ENCODE measurements around the gene NEDD8. TPM values are rescaled to one million over a fixed set of nuclear protein-coding genes. Genes with fewer than 3 reads are reported as not detected.
"Not testable (repeated sequence)": the region's sequence is repeated elsewhere in the genome, so short reads cannot be mapped to it uniquely, and the experiment has no call there.

The NEDD8 gene
- total and polyA plus RNA-seq, 5 donors: 167 to 302 (median 184) TPM

DNA sequence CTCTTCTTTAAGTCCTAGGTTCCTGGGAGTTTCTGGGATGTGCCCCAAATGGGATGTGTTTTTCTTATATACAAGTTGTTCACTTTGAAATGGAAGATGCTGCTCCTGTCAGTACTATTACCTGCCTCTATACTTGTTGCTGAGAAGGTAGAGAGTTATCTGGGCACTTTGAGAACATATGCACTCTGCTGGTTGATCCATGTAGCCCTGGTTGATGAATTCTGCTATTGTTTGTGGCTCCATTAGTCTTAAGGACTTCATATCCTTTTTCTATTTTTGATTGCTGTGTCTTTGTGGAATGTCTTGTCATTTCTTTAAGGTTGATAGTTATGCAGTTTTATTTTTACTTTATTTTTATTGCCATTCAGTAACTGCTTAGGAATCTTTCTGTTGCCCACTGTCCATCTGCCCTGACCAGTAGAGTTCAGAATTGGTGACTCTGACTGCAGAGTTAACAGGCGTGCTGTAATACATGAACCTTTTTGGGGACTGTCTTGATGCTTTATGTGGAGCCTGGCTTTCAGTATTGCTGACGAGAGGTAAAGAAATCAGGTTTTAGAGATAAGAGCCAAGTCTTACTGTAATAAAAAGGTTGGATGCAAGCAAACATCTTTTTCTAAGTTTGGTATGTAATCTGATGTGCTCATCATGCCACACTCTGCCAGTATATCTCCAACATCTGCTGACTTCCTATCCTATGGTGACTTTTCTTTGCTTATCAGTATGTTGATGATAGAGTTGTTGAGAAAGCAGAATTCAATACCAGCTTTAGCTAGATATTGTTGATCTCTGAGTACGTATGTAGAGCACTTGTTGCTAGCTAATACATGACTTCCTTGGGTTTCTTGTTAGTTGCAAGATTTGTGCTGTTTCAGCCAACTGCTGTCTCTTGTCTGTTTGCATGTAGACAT lies 2.2 kb upstream of the NEDD8 start:
- intact Hi-C loops (cut with DNase I): no loop called here

GRCh38 chr14:24233538-24233866 lies 1.3 kb upstream of the NEDD8 start:
- H3K27me3 ChIP-seq (ENCODE audit: control insufficient read depth, insufficient read depth): no peaks in the 10 kb centered on the region
- H3K27ac ChIP-seq (ENCODE audit: low read length): peak overlapping the region; percentile 19
- H3K4me1 ChIP-seq (ENCODE audit: control insufficient read depth, insufficient read depth, low read length): peaks cover 6% of the 10 kb centered on the region
- no peak for DNase-seq
- no peaks in the 10 kb centered on the region for H3K9me3 ChIP-seq (ENCODE audit: control insufficient read depth, low read length)
- H3K4me3 ChIP-seq (ENCODE audit: low read length): peak overlapping the region; percentile 68
- 62% methylated on average over 2 of the region's 2 CpGs for WGBS
- ATAC-seq: no peak
- intact Hi-C loops (cut with DNase I): no loop called here

More for the DNA sequence above, 2.2 kb upstream of the NEDD8 start:
- peaks cover 6% of the 10 kb centered on the region for H3K4me1 ChIP-seq (ENCODE audit: control insufficient read depth, insufficient read depth, low read length)
- no peaks in the 10 kb centered on the region for H3K9me3 ChIP-seq (ENCODE audit: control insufficient read depth, low read length)
- DNase-seq: no peak
- H3K27ac ChIP-seq (ENCODE audit: low read length): no peak overlapping the region
- H3K4me3 ChIP-seq (ENCODE audit: low read length): no peak overlapping the region
- no peak for ATAC-seq
- H3K27me3 ChIP-seq (ENCODE audit: control insufficient read depth, insufficient read depth): no peaks in the 10 kb centered on the region
- 88% methylated on average over 3 of the region's 3 CpGs for WGBS

GRCh38 chr14:24232645-24233537 lies 724 bp upstream of the NEDD8 start, which contains the start of gene GMPR2:
Gene GMPR2, plus strand, starts transcription at chr14:24232929. Its CDS starts 325 bp downstream, at chr14:24233254.
- DNase-seq (no peak), ATAC-seq (peak; percentile 72 to 73)
- intact Hi-C loops (cut with DNase I): no loop called here
- Histone ChIP-seq H3K9me3 (ENCODE audit: control insufficient read depth, low read length) (no peaks in the 10 kb centered on the region), H3K27me3 (ENCODE audit: control insufficient read depth, insufficient read depth) (no peaks in the 10 kb centered on the region), H3K4me1 (ENCODE audit: control insufficient read depth, insufficient read depth, low read length) (peaks cover 6% of the 10 kb centered on the region), H3K4me3 (ENCODE audit: low read length) (peak within 1 kb of the TSS; percentile 68), H3K27ac (ENCODE audit: low read length) (peak within 1 kb of the TSS; percentile 88)
- WGBS: 4% methylated on average over 38 of the region's 38 CpGs

DNA sequence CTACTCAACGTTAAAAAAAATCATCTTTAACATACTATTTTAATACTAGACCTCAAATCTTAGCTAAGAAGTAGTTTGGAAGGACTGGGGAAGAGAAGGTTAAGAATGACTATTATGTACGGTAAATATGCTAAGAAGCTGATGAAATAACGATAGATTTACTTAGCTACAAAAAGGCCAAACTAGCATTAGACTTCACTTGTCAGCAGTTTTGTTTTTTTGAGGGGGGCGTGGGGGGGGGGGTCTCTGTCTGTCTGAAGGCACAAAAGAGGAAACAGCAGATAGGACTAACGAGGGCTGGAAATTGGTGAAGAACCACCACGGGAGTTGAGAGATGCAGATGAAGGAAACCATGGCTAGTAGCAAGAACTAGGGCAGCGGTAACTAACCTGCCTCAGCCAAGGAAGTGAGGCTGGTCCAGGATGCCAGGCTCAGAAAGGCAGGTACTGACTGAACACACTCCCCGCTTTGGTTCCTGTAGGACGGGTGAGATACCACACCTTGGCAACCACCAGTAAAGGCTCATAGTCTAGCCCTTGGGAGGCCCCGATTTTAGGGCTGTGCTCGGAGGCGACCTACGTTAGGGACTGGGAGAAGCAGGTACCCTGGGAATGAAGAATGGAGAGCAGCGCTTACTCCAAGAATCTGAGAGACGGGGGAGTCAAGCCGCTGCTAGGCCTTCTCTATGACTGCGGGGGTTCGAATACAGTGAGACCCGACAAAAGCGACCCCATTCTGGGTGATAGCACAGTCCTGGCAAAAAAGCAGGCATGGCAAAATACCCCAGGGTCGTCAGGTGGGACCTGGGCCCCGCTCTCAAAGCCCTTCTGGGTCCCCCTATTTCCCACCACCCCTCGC lies 675 bp downstream of the NEDD8 start:
- Histone ChIP-seq H3K9me3 (ENCODE audit: control insufficient read depth, low read length) (no peaks in the 10 kb centered on the region), H3K4me1 (ENCODE audit: control insufficient read depth, insufficient read depth, low read length) (peaks cover 6% of the 10 kb centered on the region), H3K4me3 (ENCODE audit: low read length) (peak overlapping the region; percentile 68), H3K27ac (ENCODE audit: low read length) (peak overlapping the region; percentile 88), H3K27me3 (ENCODE audit: control insufficient read depth, insufficient read depth) (no peaks in the 10 kb centered on the region)
- intact Hi-C loops (cut with DNase I): no loop called here
- WGBS: 11% methylated on average over 23 of the region's 23 CpGs
- DNase-seq (no peak), ATAC-seq (peak; percentile 7)

DNA sequence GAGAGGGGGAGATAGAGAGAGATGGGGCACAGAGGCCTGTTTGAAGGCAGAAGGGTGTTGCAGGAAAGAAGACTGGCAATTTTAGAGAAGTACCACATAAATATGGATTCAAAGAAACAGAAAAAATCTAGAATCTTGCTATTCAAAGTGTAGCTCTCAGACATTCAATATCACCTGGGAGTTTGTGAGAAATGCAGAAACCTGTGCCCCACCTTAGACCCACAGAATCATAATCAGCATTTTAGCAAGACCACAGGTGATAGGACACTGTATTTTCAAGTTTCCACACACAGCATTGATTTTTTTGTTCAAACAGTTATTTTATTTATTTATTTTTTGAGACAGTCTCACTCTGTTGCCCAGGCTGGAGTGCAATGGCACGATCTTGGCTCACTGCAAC lies 3.3 kb downstream of the NEDD8 start:
- Histone ChIP-seq H3K4me1 (ENCODE audit: control insufficient read depth, insufficient read depth, low read length) (peaks cover 6% of the 10 kb centered on the region), H3K9me3 (ENCODE audit: control insufficient read depth, low read length) (no peaks in the 10 kb centered on the region), H3K27ac (ENCODE audit: low read length) (no peak overlapping the region), H3K27me3 (ENCODE audit: control insufficient read depth, insufficient read depth) (no peaks in the 10 kb centered on the region), H3K4me3 (ENCODE audit: low read length) (no peak overlapping the region)
- intact Hi-C loops (cut with DNase I): no loop called here
- ATAC-seq: no peak
- WGBS: 0% methylated on average over 1 of the region's 1 CpG
- no peak for DNase-seq

DNA sequence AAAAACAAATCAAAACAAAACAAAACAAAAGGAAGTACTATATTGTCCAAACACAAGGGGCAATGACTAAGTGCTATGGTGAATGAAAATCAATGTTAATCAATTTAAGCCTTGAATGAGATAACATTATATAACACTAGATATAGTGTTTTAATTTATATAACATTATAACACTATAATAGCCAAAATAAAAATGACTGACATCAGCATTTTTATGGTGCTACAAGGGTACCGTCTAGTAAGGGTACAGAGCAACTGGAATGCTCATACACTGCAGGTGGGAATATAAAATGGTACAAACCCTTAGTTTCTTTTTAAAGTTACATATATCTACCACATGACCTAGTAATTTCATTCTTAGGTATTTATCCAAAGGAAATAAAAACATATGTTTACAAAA lies 5.7 kb downstream of the NEDD8 start:
- WGBS: 76% methylated on average over 1 of the region's 1 CpG
- Histone ChIP-seq H3K9me3 (ENCODE audit: control insufficient read depth, low read length) (no peaks in the 10 kb centered on the region), H3K27ac (ENCODE audit: low read length) (no peak overlapping the region), H3K4me3 (ENCODE audit: low read length) (no peak overlapping the region), H3K27me3 (ENCODE audit: control insufficient read depth, insufficient read depth) (no peaks in the 10 kb centered on the region), H3K4me1 (ENCODE audit: control insufficient read depth, insufficient read depth, low read length) (peaks cover 2% of the 10 kb centered on the region)
- DNase-seq: no peak
- intact Hi-C loops (cut with DNase I): no loop called here
- ATAC-seq: no peak

- DNase-seq (no peak), ATAC-seq (peak in 1 of 2 donors; percentile 17)
- no peaks in the 10 kb centered on the region for H3K4me1 ChIP-seq (ENCODE audit: control insufficient read depth, insufficient read depth, low read length)
- no peak overlapping the region for H3K27ac ChIP-seq (ENCODE audit: low read length)
- WGBS: 72% methylated on average over 7 of the region's 7 CpGs
- H3K4me3 ChIP-seq (ENCODE audit: low read length): no peak overlapping the region
- no peaks in the 10 kb centered on the region for H3K27me3 ChIP-seq (ENCODE audit: control insufficient read depth, insufficient read depth)
- no peaks in the 10 kb centered on the region for H3K9me3 ChIP-seq (ENCODE audit: control insufficient read depth, low read length)
- intact Hi-C loops (cut with DNase I): no loop called here
Measured at GRCh38 chr14:24224618-24225071, 7.5 kb downstream of the NEDD8 start.

- WGBS: 98% methylated on average over 4 of the region's 4 CpGs
Measured at GRCh38 chr14:24222987-24223386, 9.2 kb downstream of the NEDD8 start.

DNA sequence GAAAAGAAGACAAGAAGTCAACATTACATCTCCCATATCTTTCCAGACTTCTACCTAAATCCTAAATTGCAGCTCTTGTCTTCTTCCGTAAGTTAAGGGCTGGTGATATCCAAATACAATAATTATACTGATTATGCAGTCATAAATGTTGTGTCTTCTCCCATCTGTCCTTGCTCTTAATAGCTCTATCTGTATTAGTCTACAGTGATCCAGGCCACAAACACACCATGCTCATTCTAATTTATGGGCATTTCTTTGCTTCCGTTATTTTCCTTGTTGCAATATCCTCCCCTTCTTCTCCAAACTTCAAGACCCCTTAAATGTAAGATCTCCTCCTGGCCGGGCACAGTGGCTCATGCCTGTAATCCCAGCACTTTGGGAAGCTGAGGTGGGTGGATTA lies 12.6 kb downstream of the NEDD8 start:
- H3K27me3 ChIP-seq (ENCODE audit: control insufficient read depth, insufficient read depth): no peaks in the 10 kb centered on the region
- no peak overlapping the region for H3K4me3 ChIP-seq (ENCODE audit: low read length)
- peaks cover 2% of the 10 kb centered on the region for H3K4me1 ChIP-seq (ENCODE audit: control insufficient read depth, insufficient read depth, low read length)
- H3K9me3 ChIP-seq (ENCODE audit: control insufficient read depth, low read length): no peaks in the 10 kb centered on the region
- no peak overlapping the region for H3K27ac ChIP-seq (ENCODE audit: low read length)
- ATAC-seq: no peak
- WGBS: 63% methylated on average over 3 of the region's 3 CpGs
- DNase-seq: no peak
- intact Hi-C loops (cut with DNase I): no loop called here

More at GRCh38 chr14:24222987-24223386, 9.2 kb downstream of the NEDD8 start:
- H3K4me3 ChIP-seq (ENCODE audit: low read length); H3K27ac ChIP-seq (ENCODE audit: low read length); intact Hi-C loops (cut with DNase I); ATAC-seq; H3K27me3 ChIP-seq (ENCODE audit: control insufficient read depth, insufficient read depth); H3K4me1 ChIP-seq (ENCODE audit: control insufficient read depth, insufficient read depth, low read length); H3K9me3 ChIP-seq (ENCODE audit: control insufficient read depth, low read length); DNase-seq: not testable (repeated sequence)

GRCh38 chr14:24219080-24219479 lies 13.1 kb downstream of the NEDD8 start:
- H3K9me3 ChIP-seq (ENCODE audit: control insufficient read depth, low read length): no peaks in the 10 kb centered on the region
- intact Hi-C loops (cut with DNase I): no loop called here
- no peak overlapping the region for H3K27ac ChIP-seq (ENCODE audit: low read length)
- H3K4me3 ChIP-seq (ENCODE audit: low read length): no peak overlapping the region
- H3K27me3 ChIP-seq (ENCODE audit: control insufficient read depth, insufficient read depth): no peaks in the 10 kb centered on the region
- no peak for ATAC-seq
- WGBS: 87% methylated on average over 4 of the region's 4 CpGs
- DNase-seq: no peak
- peaks cover 2% of the 10 kb centered on the region for H3K4me1 ChIP-seq (ENCODE audit: control insufficient read depth, insufficient read depth, low read length)

Data from right cardiac atrium (tissue), 5 donors.